NCI-H128 (cell line): ENCODE results near the gene KRT34.
"Not testable (repeated sequence)": the region's sequence is repeated elsewhere in the genome, so short reads cannot be mapped to it uniquely, and the experiment has no call there.

Experiments
- DNase-seq: peaks from one replicate; lab custom pipeline; 2025; ENCODE audit not compliant: unreplicated experiment; lab: John Stamatoyannopoulos, UW

Gene KRT34

DNA sequence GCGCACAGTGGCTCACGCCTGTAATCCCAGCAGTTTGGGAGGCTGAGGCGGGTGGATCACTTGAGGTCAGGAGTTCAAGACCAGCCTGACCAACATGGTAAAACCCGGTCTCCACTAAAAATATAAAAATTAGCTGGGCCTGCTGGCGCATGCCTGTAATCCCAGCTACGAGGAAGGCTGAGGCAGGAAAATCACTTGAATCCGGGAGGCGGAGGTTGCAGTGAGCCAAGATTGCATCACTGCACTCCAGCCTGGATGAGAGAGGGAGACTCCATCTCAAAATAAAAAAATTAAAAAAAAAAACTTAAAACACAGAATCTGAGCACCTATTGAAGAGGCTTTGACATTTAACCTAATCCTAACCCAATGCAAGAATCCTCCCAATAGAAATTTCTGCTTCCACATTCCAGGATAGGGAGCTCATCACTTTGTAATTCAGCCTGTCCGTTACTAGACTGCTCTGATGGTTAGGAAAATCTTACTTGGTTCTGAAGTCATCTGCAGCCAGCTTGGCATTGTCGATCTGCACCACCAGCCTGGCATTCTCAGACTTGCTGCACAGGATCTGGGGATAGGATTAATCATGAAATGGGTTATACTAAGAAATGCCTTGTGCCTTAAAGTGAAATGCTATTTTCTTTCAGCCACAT is 14.6 kb downstream of the KRT34 start:
- no peak for DNase-seq

- no peak for DNase-seq
These were observed 16.0 kb downstream of the KRT34 start for GRCh38 chr17:41366070-41366469.

DNA sequence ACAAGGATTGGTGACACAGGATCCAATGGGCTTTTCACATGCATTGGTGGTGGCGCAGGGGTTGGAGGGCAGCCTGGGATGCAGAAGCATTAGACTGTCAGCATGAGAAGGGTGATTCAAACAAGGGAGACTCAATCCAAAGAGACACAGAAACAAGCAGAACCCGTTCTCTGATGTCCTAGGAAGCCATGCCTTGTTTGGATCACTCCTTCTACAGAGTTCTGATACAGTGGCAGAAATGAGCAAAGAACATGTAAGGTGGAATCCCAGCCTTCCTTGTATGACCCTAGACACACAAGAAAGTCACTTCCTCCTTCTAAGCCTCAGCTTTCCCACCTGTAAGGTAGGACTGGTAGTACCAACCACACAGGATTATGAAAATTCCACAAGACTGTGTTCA is 18.2 kb downstream of the KRT34 start:
- DNase-seq, result no peak

DNA sequence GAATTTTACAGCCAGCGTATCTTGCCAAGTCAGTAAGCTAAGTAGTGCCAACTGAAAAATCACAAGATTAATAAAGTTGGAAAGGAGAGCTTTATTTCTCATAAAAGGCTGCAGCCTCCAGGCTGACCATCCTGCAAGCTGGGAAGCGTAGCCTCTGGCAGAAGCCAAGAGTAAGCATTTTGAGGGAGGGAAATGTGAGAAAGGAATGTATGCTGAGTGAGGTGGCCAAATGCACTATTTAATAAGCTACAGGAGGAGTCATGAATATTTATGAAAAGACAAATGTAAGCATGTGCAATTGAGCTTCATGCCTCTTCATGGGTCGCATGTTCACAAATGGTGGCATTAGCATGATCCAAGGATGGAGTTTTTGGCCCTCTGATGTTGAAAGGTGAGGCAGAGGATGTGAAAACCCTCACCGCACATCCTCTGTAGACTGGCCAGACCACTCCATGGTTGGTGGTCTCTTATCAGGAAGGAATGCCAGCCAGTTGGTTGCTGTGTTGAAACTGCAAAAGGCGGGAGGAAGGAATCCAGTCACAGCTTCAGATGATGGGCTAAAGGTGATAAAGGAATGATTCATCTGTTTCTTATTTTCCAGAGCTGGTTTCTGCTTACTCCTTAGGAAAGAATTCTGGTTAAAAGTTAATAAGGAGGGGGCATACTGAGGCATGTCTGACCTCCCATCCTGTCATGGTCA is 21.7 kb downstream of the KRT34 start:
- no peak for DNase-seq

DNA sequence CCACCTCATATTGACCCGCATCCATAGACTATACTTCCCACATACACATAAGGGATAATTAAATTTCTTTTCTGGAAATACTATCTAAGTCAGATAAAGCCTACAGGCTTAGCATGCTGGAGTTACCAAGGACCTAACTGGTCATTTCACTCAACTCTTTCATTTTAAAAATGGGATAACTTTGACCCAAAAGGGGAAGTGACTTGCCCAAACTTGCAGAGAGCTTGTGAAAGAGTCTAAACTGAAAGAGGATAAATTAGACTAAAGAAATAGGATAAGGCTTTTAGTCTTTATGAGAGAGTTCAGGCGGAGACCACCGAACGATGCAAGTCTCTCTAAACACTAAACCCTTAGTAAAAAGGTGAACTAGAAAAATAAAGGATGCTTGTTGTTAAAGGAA is 27.6 kb downstream of the KRT34 start:
- no peak for DNase-seq

GRCh38 chr17:41352597-41353366 is 29.3 kb downstream of the KRT34 start:
- DNase-seq, result no peak

GRCh38 chr17:41351177-41351576 is 30.9 kb downstream of the KRT34 start:
- DNase-seq, result no peak

DNA sequence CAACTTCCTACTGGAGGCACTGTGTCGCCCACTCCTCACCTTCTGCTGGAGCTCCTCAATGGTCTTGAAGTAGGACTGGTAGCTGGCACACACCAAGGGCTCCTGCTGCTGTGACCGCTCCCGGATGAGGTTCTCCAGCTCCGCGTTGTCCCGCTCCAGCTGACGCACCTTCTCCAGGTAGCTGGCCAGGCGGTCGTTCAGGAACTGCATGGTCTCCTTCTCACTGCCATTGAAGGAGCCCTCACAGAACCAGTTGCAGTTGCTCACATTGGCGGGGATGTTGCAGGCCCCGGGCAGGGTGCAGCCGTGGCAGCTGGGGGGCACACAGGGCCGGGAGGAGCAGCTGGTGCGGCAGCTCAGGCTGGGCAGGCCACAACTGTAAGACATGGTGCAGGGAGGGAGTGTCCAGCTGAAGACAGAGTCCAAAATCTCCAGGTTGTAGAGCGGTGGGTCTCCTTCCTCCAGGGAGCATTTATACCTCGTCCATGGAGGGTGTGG is 31.7 kb downstream of the KRT34 start, which contains the start of gene KRT33A:
Gene KRT33A, minus strand, starts transcription at position 448 of the 498 bp plus-strand sequence. Its CDS starts 61 bp downstream, at position 387.
- not testable (repeated sequence) for DNase-seq

- DNase-seq, result no peak
These were observed 34.0 kb downstream of the KRT34 start for GRCh38 chr17:41347869-41348760.

- not testable (repeated sequence) for DNase-seq
These were observed 35.7 kb downstream of the KRT34 start for GRCh38 chr17:41346421-41346820.

- DNase-seq, result no peak
These were observed 36.1 kb downstream of the KRT34 start for GRCh38 chr17:41345992-41346391.

DNA sequence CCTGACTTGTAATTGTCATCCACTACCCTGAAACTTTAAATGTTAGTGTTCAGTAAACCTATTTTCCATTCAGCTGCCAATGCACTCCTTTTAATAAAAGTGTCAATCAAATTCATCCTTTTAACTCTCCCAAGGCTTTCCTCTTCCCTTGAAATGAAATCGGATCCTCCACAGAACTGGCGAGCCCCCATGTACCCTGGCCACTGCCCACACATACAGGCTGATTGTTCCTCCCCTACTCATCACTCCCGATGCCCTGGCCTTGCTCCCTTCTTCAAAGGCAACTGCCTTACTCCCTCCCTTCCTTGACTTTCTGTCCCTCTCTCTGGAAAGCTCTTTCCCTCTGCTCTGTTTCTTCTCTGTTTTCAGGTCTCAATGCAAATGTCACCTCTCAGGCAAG is 39.1 kb downstream of the KRT34 start:
- DNase-seq, result no peak

DNA sequence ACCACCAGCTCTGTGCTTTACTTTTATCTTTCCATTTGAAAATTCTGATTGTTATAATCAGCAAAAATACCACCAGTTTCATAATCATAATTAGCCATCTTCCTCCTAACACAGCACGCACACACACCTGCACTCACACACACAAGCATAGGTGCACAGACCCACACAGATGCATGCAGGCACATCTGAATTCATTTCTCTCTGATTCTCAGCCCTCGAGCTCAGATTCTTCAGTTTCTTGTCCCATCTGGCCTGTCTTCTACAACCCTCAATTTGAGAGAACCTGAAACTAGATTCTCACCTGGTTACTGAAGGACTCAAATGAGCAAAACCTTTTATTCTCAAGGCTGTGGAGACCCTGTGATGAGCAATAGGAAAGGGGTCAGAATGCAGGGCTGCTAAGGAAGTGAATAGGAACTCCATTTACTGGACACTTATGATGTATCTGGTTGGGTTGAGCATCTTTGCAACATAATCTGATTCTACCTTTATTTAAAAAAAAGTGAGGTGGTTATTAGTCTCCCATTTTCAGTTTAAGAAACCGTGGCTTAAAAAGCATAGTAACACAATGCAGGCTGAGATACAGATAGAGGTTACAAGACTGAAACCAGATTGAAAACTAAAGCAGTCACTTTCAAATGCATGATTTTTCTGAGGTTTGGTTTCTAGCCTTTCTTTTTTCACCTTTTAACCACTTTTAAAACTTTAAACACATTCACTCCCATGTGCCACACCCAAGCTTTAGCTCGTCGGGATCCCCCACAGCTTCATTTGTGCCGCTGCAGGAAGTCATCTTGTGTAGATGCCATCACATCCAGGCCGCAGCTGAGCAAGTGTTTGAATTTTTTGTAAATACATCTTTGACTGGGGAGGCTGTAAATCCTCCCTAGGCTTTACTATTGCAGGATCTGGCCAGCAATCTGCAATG is 40.9 kb downstream of the KRT34 start:
- DNase-seq, result no peak

GRCh38 chr17:41340494-41340893 is 41.6 kb downstream of the KRT34 start:
- DNase-seq, result no peak

GRCh38 chr17:41339571-41340172 is 42.4 kb downstream of the KRT34 start:
- DNase-seq, result no peak

- DNase-seq, result no peak
These were observed 43.1 kb downstream of the KRT34 start for GRCh38 chr17:41338961-41339485.

- no peak for DNase-seq
These were observed 46.4 kb downstream of the KRT34 start for GRCh38 chr17:41335747-41336146.

DNA sequence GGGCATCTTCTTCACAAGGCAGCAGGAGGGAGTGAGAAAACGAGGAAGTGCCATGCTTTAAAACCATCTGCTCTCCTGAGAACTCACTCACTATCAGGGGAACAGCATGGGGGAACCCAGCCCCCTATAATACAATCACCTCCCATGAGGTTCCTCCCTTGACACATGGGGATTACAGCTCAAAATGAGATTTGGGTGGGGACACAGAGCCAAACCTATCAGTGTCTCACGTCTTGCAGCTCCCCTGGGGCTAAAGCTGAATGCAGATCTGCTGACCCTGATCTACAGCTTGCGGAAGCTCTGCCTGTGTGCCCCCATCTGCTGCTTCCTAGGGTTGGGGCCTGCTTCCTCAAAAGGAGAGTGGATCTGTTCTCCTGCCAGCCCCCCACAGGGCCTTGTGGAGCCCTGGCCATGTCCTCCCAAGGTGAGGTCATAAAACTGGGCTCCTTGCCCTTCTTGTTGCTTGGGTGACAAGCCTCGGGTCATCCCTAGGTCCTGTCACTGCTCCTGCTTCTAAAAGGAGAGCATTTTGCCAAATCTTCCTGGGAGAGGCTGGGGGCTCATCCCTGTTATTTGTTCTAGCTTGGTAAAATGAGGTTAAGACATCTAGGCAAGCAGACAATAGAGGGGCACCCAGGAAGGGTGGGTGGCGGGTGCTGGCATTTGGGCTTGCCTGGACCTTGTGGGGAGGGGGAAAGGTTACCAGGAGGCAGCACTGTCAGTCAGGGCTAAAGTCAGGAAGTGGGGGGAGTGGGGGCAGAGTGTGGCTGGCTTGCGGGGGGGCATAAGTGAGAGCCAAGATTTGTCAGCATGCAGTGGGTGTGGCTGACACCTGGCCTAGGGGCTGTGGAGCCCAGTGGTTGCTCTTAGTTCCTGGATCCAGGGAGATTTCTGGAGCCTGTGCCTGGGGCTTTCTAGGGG is 47.5 kb downstream of the KRT34 start:
- no peak for DNase-seq
